Ovary (tissue), 9 donors: Measurements from ENCODE around the gene RDH16. TPM values are rescaled to one million over a fixed set of nuclear protein-coding genes. Genes with fewer than 3 reads are reported as not detected.
"Not testable (repeated sequence)": the region's sequence is repeated elsewhere in the genome, so short reads cannot be mapped to it uniquely, and the experiment has no call there.

Source experiments
- DNase-seq, 5 donors: peaks; one replicate each; pipeline ENCODE4 v3.0.0-alpha.2; 2019 to 2020
- H3K27ac ChIP-seq, 2 donors: fragments of 200-600 bp; one replicate each; pipeline versions ENCODE4 v1.5.1 to v1.8.0; 2019 to 2022
- H3K27me3 ChIP-seq: fragments of 200-600 bp; one replicate; pipeline ENCODE4 v1.8.0; 2022
- H3K36me3 ChIP-seq: fragments of 200-600 bp; sonication (generic); one replicate; pipeline ENCODE4 v1.5.1; 2019
- H3K4me1 ChIP-seq: one replicate; pipeline ENCODE4 v1.8.1; 2013; ENCODE audit warnings: mild to moderate bottlenecking, moderate library complexity; ENCODE audit not compliant: insufficient read depth
- H3K4me3 ChIP-seq: fragments of 200-600 bp; sonication (generic); one replicate; pipeline ENCODE4 v1.5.1; 2017
- H3K9me3 ChIP-seq, 2 donors: fragments of 200-600 bp in 1 of 2; sonication (generic) in 1 of 2; one replicate each; pipeline versions ENCODE4 v1.5.1 to v1.8.1; 2013 to 2019; ENCODE audit warnings: mild to moderate bottlenecking in 1 of 2, moderate library complexity in 1 of 2
- EP300 ChIP-seq: sonication (generic); formaldehyde crosslinking; IDR thresholded peaks from one replicate; pipeline ENCODE4 v1.6.1; 2017; ENCODE audit warnings: antibody characterized with exemption
- POLR2A ChIP-seq: fragments of 450-650 bp; IDR thresholded peaks from one replicate; pipeline ENCODE4 v1.6.1; 2017; ENCODE audit warnings: antibody characterized with exemption, mild to moderate bottlenecking, moderate library complexity
- WGBS, 3 donors: extraction: QIAGEN DNeasy Blood & Tissue Kit in 1 of 3; methylation state at CpG; one replicate each; pipeline versions ENCODE4 v1.1.5 to v1.1.7; 2013 to 2017; 5-methylcytosine and 5-hydroxymethylcytosine counted together
- intact Hi-C, 4 donors: fragments of 100-400 bp; cut with DNase I; formaldehyde crosslinking; loops; one replicate each; pipeline versions ENCODE4 v1.11.0 to v1.15.1; 2022 to 2023
- polyA plus RNA-seq, 2 donors: library from polyadenylated mRNA; stranded (reverse); fragments of 200-250 nt in 1 of 2; fragments of 350-450 nt in 1 of 2; fragmentation: Illumina TruSeq in 1 of 2; extraction: RNeasy Lipid Tissue Mini Kit (QIAGEN cat#74804) in 1 of 2; gene quantifications; one replicate each; pipeline ENCODE4 v1.2.3, GENCODE V29; 2013 to 2014
- total RNA-seq, 7 donors: library from RNA; depleted of rRNA in 2 of 7; stranded (reverse); fragments of >200 nt in 2 of 7; fragmentation: NEBNext Ultra II Directional in 3 of 7; extraction: Animal tissue kit (Norgen Biotek cat#: 25700) in 3 of 7; gene quantifications; one replicate each; pipeline versions ENCODE4 v1.1.0 to v1.2.4, GENCODE V29; 2016 to 2023
- TF ChIP-seq, protein P1 (sequence below), 3 donors: fragments of 450-650 bp in 2 of 3; fragments of 200-600 bp in 1 of 3; IDR thresholded peaks; one replicate each; pipeline versions ENCODE4 v1.5.1 to v1.8.0; 2016 to 2022; ENCODE audit warnings: antibody characterized with exemption in 3 of 3, mild to moderate bottlenecking in 1 of 3
- donor health status: DM: no; HTN: no; CAD: no; lungs with moderate emphysema.
- donor health status: DM: no; HTN: no; CAD: no.
- donor health status: Bipolar disorder and iron deficiency.
- donor health status: DM: yes; HTN: yes; CAD: no.
- donor health status: DM: no; HTN: no; CAD: no.
- donor health status: DM: yes; HTN: yes; CAD: no.

The RDH16 gene
- total and polyA plus RNA-seq, 9 donors = 0.22 to 0.64 (median 0.34) TPM

DNA sequence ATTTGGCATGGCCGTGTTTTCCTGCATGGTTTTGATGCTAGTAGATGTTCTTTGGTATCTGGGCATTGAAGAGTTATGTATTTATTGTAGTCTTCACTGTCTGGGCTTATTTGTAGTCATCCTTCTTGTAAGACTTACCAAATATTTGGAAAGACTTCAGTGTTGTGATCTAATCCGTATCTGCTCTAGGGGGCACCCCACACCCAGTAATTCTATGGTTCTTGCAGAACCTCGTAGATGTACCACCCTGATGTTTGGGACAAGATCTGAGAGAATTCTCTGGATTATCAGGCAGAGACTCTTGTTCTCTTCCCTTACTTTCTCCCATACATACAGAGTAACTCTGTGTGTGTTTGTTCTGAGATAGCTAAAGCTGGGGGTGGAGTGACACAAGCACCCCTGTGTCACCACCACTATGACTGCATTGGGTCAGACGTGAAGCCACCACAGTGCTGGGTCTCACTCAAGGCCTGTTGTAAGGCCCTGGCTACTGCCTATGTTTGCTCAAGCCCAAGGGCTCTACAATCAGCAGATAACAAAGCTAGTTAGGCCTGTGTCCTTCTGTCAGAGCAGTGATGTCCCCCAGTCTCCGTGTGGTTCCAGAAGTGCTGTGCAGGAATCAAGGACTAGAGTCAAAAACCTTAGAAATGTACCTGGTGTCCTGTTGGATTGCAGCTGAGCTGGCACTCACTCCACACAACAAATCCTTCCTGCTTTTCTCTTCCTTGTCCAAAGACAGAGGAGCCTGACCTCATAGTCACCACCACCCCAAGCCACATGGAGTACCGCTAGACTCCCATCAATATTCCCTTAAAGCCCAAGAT lies 9.6 kb downstream of the RDH16 start:
- 82 to 83% (median 82%) methylated on average over 6 of the region's 6 CpGs for WGBS, 3 donors
- no peak overlapping the region for H3K27ac ChIP-seq
- no peak overlapping the region for H3K4me3 ChIP-seq

DNA sequence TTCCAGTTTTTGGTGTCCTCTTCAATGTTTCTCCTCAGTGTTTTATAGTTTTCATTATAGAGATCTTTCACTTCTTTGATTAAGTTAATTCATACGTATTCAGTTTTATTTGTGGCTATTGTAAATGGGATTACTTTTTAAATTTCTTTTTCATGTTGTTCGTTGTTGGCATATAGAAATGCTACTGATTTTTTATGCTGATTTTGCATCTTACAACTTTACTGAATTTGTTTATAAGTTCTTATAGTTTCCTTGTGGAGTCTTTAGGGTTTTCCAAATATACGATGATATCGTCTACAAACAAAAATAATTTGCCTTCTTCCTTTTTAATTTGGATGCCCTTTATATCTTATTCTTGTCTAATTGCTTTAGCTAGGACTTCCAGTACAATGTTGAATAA lies 13.5 kb downstream of the RDH16 start:
- TF ChIP-seq, protein P1, sequence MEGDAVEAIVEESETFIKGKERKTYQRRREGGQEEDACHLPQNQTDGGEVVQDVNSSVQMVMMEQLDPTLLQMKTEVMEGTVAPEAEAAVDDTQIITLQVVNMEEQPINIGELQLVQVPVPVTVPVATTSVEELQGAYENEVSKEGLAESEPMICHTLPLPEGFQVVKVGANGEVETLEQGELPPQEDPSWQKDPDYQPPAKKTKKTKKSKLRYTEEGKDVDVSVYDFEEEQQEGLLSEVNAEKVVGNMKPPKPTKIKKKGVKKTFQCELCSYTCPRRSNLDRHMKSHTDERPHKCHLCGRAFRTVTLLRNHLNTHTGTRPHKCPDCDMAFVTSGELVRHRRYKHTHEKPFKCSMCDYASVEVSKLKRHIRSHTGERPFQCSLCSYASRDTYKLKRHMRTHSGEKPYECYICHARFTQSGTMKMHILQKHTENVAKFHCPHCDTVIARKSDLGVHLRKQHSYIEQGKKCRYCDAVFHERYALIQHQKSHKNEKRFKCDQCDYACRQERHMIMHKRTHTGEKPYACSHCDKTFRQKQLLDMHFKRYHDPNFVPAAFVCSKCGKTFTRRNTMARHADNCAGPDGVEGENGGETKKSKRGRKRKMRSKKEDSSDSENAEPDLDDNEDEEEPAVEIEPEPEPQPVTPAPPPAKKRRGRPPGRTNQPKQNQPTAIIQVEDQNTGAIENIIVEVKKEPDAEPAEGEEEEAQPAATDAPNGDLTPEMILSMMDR (IDR thresholded peaks at IDR 0.05) = no peak
- TF ChIP-seq POLR2A (no peak), EP300 (no peak)
- intact Hi-C loops = no loop called here
- 93 to 94% (median 93%) methylated on average over 4 of the region's 4 CpGs for WGBS, 3 donors
- Histone ChIP-seq H3K27me3 (no peaks in the 10 kb centered on the region), H3K27ac (no peak overlapping the region), H3K36me3 (no peaks in the 10 kb centered on the region), H3K4me1 (no peaks in the 10 kb centered on the region), H3K4me3 (no peak overlapping the region), H3K9me3 (peaks cover 0 to 3% of the 10 kb centered on the region in 2 donors)
- no peak for DNase-seq

More for the DNA sequence above, 9.6 kb downstream of the RDH16 start:
- intact Hi-C loops = no loop called here
- no peak for DNase-seq
- Histone ChIP-seq H3K27me3 (no peaks in the 10 kb centered on the region), H3K36me3 (no peaks in the 10 kb centered on the region), H3K4me1 (no peaks in the 10 kb centered on the region), H3K9me3 (peaks cover 0 to 3% of the 10 kb centered on the region in 2 donors)
- TF ChIP-seq POLR2A (no peak), EP300 (no peak)
- TF ChIP-seq, protein P1 (IDR thresholded peaks at IDR 0.05) = no peak

DNA sequence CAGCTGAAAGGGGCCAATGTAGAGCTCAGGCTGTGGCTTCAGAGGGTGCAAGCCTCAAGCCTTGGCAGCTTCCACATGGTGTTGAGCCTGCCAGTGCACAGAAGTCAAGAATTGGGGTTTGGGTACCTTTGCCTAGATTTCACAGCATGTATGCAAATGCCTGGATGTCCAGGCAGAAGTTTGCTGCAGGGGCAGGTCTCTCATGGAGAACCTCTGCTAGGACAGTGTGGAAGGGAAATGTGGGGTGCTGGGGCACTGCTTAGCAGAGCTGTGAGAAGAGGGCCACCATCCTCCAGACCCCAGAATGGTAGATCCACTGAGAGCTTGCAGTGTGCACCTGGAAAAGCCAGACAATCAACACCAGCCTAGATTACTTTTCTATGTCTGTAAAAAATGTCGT lies 14.0 kb downstream of the RDH16 start:
- H3K9me3 ChIP-seq, H3K4me1 ChIP-seq, H3K27ac ChIP-seq, H3K36me3 ChIP-seq, intact Hi-C loops, DNase-seq, H3K27me3 ChIP-seq, H3K4me3 ChIP-seq: not testable (repeated sequence)
- WGBS, 3 donors = 82 to 97% (median 90%) methylated on average over 1 of the region's 1 CpG

DNA sequence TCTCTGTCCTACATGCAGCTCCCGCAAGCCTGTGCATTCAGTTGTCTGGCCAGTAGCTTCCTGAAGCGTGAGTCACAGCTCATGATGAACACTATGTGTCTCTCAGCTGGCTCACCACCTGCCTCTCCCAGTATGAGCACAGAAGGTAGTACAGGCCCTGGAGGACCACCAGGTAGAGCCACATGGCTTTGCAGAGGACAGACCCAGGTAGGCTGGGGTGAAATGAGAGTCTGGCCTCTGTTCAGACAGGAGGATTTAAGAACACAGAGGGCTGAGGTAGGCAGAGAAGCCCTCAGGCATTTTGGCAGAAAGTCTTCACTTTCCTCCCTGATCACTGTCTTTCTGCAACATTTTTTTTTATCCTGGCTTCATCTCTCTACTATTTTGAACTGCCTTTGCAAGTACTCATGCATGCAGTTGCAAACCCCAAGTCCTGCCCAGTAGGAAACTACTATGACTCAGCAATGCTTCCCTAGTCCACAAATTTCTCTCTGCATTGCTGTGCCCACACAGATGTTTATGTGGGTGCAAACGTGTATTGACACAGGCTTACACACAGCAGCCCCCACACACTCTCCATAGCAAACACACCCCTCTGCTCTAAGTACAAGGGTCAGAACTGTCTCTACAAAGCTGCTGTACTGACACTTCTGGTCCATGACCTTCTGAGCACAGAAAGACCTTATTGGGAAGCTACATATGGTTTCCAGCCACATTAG lies 15.9 kb downstream of the RDH16 start:
- peak in 1 of 5 donors; percentile 18 for DNase-seq
- TF ChIP-seq, protein P1 (IDR thresholded peaks at IDR 0.05) = no peak
- TF ChIP-seq EP300 (no peak), POLR2A (no peak)
- H3K27ac ChIP-seq = no peak overlapping the region
- H3K4me1 ChIP-seq = no peaks in the 10 kb centered on the region
- H3K27me3 ChIP-seq = no peaks in the 10 kb centered on the region
- H3K9me3 ChIP-seq = no peaks in the 10 kb centered on the region
- H3K36me3 ChIP-seq = no peaks in the 10 kb centered on the region
- 17 to 33% (median 30%) methylated on average over 2 to 3 of the region's 3 CpGs for WGBS, 3 donors
- H3K4me3 ChIP-seq = no peak overlapping the region
- intact Hi-C loops = no loop called here

DNA sequence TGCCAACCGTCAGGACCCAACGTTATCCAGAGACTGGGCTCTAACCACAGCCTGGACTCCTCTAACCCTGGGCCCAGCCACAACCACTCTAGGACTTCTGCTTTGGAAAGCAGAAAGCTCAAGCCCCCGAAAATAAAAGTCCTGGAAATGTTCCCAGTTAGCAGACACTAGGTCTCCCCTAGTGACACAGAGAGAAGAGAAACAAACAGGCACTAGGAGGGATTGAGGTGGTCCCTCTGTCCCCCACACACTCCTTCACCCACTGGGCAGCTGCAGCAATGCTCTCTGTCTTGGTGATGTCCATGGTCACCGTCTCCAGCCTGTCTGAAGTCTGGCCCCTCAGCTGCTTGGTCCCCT lies 16.5 kb downstream of the RDH16 start:
- H3K4me3 ChIP-seq, H3K4me1 ChIP-seq, H3K27ac ChIP-seq, H3K36me3 ChIP-seq, DNase-seq, H3K27me3 ChIP-seq, intact Hi-C loops, H3K9me3 ChIP-seq: not testable (repeated sequence)
- WGBS, 3 donors = 8 to 20% methylated on average over 1 of the region's 4 CpGs; no CpG with 5 or more reads in 1 of the 3 donors
